GM12878 (cell line): Measurements from ENCODE around the gene ADRB1. TPM values are rescaled to one million over a fixed set of nuclear protein-coding genes. Genes with fewer than 3 reads are reported as not detected.

Experiments
- ATAC-seq: fragments of 200-7000 bp; cut with Tn5 transposase; 3 replicates; pipeline ENCODE4 v1.9.1; 2020; ENCODE audit warnings: mild to moderate bottlenecking, moderate library complexity
- BruUV-seq: library from RNA; stranded (reverse); fragments of 400-500 nt; replicated peaks from 2 replicates; lab custom pipeline; 2021; lab: Mats Ljungman, UMichigan
- CTCF ChIA-PET: fragments of 300-600 bp; sonication (Branson Sonifier 250); formaldehyde crosslinking; extraction: SDS; loops from one replicate; lab custom pipeline; 2021; ENCODE audit warnings: inconsistent platforms; lab: Yijun Ruan, JAX
- POLR2A ChIA-PET: fragments of 350-600 bp; formaldehyde crosslinking; extraction: SDS; loops from one replicate; lab custom pipeline; 2021; ENCODE audit warnings: inconsistent platforms; lab: Charles Lee
- RAD21 ChIA-PET: fragments of 300-600 bp; sonication (Branson Sonifier 250); formaldehyde crosslinking; loops from one replicate; lab custom pipeline; 2023; ENCODE audit warnings: antibody characterized with exemption; ENCODE audit not compliant: unreplicated experiment; lab: Charles Lee
- SMC1A ChIA-PET: fragments of 300-600 bp; sonication (Branson Sonifier 250); formaldehyde crosslinking; loops from one replicate; lab custom pipeline; 2023; ENCODE audit not compliant: unreplicated experiment, uncharacterized antibody; lab: Charles Lee
- DNase-seq: peaks from one replicate; pipeline ENCODE4 v3.0.0-alpha.2; 2011; ENCODE audit warnings: low read depth, low spot score
- FAIRE-seq: peaks from 3 replicates; lab custom pipeline; 2011; peaks lifted over from hg19 to GRCh38; lab: Jason Lieb, UNC
- H2AFZ ChIP-seq: 2 replicates; pipeline ENCODE4 v1.6.0; 2011; ENCODE audit warnings: low read depth, low read length, control low read depth; ENCODE audit not compliant: control insufficient read depth
- H3K27ac ChIP-seq: 2 replicates; pipeline ENCODE4 v1.5.1; 2011; ENCODE audit warnings: control low read depth; ENCODE audit not compliant: control insufficient read depth, insufficient read depth
- H3K27me3 ChIP-seq, 2 experiments: replicated peaks in 1 of 2; 2 replicates each; pipeline versions ENCODE4 v1.6.0 to v1.6.1; 2011; ENCODE audit warnings: low read length in 1 of 2; ENCODE audit not compliant: control insufficient read depth in 2 of 2, insufficient read depth in 2 of 2
- H3K36me3 ChIP-seq, 2 experiments: 2 replicates each; pipeline ENCODE4 v1.5.1; 2011; ENCODE audit warnings: low read length in 1 of 2; ENCODE audit not compliant: control insufficient read depth in 2 of 2, insufficient read depth in 2 of 2
- H3K4me1 ChIP-seq: 2 replicates; pipeline ENCODE4 v1.6.1; 2011; ENCODE audit warnings: mild to moderate bottlenecking, low read length, moderate library complexity, mixed read lengths; ENCODE audit not compliant: control insufficient read depth, insufficient read depth
- H3K4me2 ChIP-seq: 2 replicates; pipeline ENCODE4 v1.6.0; 2011; ENCODE audit warnings: control low read depth; ENCODE audit not compliant: control insufficient read depth, insufficient read depth
- H3K4me3 ChIP-seq: fragments of 200-600 bp; sonication (generic); 2 replicates; pipeline ENCODE4 v1.5.1; 2016
- H3K79me2 ChIP-seq: 2 replicates; pipeline ENCODE4 v1.6.0; 2011; ENCODE audit warnings: low read length; ENCODE audit not compliant: control insufficient read depth, insufficient read depth
- H3K9ac ChIP-seq: 2 replicates; pipeline ENCODE4 v1.8.0; 2011; ENCODE audit warnings: low read length, control low read depth, mixed read lengths; ENCODE audit not compliant: control insufficient read depth, insufficient read depth
- H3K9me3 ChIP-seq: replicated peaks from 3 replicates; pipeline ENCODE4 v1.5.1; 2011; ENCODE audit warnings: mild to moderate bottlenecking, low read length; ENCODE audit not compliant: control insufficient read depth, insufficient read depth
- H4K20me1 ChIP-seq: 2 replicates; pipeline ENCODE4 v1.6.0; 2011; ENCODE audit not compliant: control insufficient read depth, insufficient read depth
- ATF7 ChIP-seq: fragments of 450-650 bp; IDR thresholded peaks from 2 replicates; pipeline ENCODE4 v1.6.1; 2016; ENCODE audit warnings: low read depth, mild to moderate bottlenecking
- CREM ChIP-seq: IDR thresholded peaks from 2 replicates; pipeline ENCODE4 v1.6.1; 2014; ENCODE audit warnings: antibody characterized with exemption, low read depth
- ELK1 ChIP-seq: IDR thresholded peaks from 2 replicates; pipeline ENCODE4 v1.6.1; 2012; ENCODE audit warnings: low read depth, low read length, improper control_type of control experiment
- IKZF2 ChIP-seq, 2 experiments: fragments of 450-650 bp; IDR thresholded peaks; 2 replicates each; pipeline ENCODE4 v1.6.1; 2017; ENCODE audit warnings: mild to moderate bottlenecking in 2 of 2, moderate library complexity in 2 of 2
- MYB ChIP-seq: fragments of 150-350 bp; IDR thresholded peaks from 2 replicates; pipeline ENCODE4 v1.6.1; 2014; ENCODE audit warnings: mild to moderate bottlenecking, low read depth, low read length, borderline replicate concordance
- NR2C1 ChIP-seq: fragments of 450-650 bp; IDR thresholded peaks from 2 replicates; pipeline ENCODE4 v1.6.1; 2017; ENCODE audit warnings: antibody characterized with exemption, mild to moderate bottlenecking, moderate library complexity
- NR2F1 ChIP-seq: fragments of 450-650 bp; conservative IDR thresholded peaks from 2 replicates; pipeline ENCODE4 v1.6.1; 2017; ENCODE audit warnings: mild to moderate bottlenecking
- PKNOX1 ChIP-seq: fragments of 450-650 bp; IDR thresholded peaks from 2 replicates; pipeline ENCODE4 v1.6.1; 2016; ENCODE audit warnings: mild to moderate bottlenecking
- SIN3A ChIP-seq: IDR thresholded peaks from 2 replicates; pipeline ENCODE4 v1.6.1; 2012; ENCODE audit warnings: low read depth, low read length, improper control_type of control experiment
- SPI1 ChIP-seq: IDR thresholded peaks from 2 replicates; pipeline ENCODE4 v1.6.1; 2011; ENCODE audit warnings: low read depth, mild to moderate bottlenecking, low read length, moderate library complexity, borderline replicate concordance; ENCODE audit not compliant: insufficient read depth
- TARDBP ChIP-seq: IDR thresholded peaks from 2 replicates; pipeline ENCODE4 v1.6.1; 2016; ENCODE audit warnings: borderline replicate concordance
- TCF7 ChIP-seq: IDR thresholded peaks from 2 replicates; pipeline ENCODE4 v1.6.1; 2014; ENCODE audit warnings: antibody characterized with exemption, borderline replicate concordance
- ZNF384 ChIP-seq: IDR thresholded peaks from 2 replicates; pipeline ENCODE4 v1.6.1; 2012; ENCODE audit warnings: low read depth, mild to moderate bottlenecking, low read length, improper control_type of control experiment, borderline replicate concordance
- WGBS: methylation state at CpG from one replicate; pipeline ENCODE4 v1.1.6; 2016; ENCODE audit warnings: low lambda C conversion rate; ENCODE audit not compliant: insufficient replicate concordance, insufficient coverage; ENCODE audit errors: missing lambda C conversion rate; 5-methylcytosine and 5-hydroxymethylcytosine counted together
- in situ Hi-C: fragments of 300-500 bp; cut with MboI; formaldehyde crosslinking; loops from 9 replicates; pipeline ENCODE4 v1.14.3; 2018; ENCODE audit warnings: mixed read lengths
- intact Hi-C: fragments of 100-400 bp; cut with micrococcal nuclease; formaldehyde crosslinking; loops from one replicate; pipeline ENCODE4 v1.14.2; 2022; ENCODE audit not compliant: unreplicated experiment
- polyA plus RNA-seq, 11 experiments: library from polyadenylated mRNA; depleted of rRNA in 4 of 11; unstranded in 6 of 11; stranded (reverse) in 5 of 11; fragments of >200 nt; fragmentation: Nextera tagmentation in 4 of 11; fragmentation: Illumina TruSeq in 1 of 11; extraction: Ambion mirVana in 4 of 11; extraction: Trizol in 1 of 11; gene quantifications; 1 replicate in 1 of 11; 2 replicates in 10 of 11; pipeline versions ENCODE4 v1.2.1 to v1.2.3, GENCODE V29; 2011 to 2016; ENCODE audit warnings: inconsistent platforms in 2 of 11, missing spikeins in 2 of 11, low read depth in 1 of 11
- total RNA-seq, 4 experiments: library from RNA; depleted of rRNA in 3 of 4; stranded (reverse); fragments of >200 nt in 3 of 4; fragmentation: Illumina TruSeq in 1 of 4; extraction: Trizol in 1 of 4; gene quantifications; 2 replicates each; pipeline versions ENCODE4 v1.2.1 to v1.2.3, GENCODE V29; 2013 to 2021
- TF ChIP-seq, protein P1 (sequence below): fragments of 450-650 bp; conservative IDR thresholded peaks from 2 replicates; pipeline ENCODE4 v1.6.1; 2017; ENCODE audit warnings: mild to moderate bottlenecking, moderate library complexity

Gene ADRB1
- total and polyA plus RNA-seq, 10 of the 15 experiments (the other 5 are each of a cell fraction or from before 2014, with no cell fraction given), result 0.26 to 4.5 (median 1.1) TPM

DNA sequence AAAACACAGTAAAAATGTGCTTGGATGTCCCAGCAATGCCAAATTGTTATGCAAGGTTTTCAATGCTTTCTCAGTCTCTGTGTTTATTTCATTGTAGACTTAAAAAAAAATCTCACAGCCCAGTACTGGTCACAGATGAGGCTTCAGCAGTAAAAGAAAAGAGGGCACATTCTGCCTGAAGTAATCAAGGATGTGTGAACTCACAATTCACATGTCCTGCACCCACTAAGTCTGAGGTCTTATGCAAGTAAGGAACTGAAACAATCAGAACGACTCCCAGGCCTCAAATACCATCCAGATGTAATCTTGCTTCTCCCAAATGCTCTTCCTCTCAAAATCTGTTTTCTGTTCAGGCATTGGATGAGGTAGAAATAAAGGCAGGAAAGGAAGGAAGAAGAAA, 33.7 kb downstream of the ADRB1 start:
- H3K9me3 ChIP-seq, result peaks cover 1% of the 10 kb centered on the region; the same call in 1 of the 3 replicates
- H4K20me1 ChIP-seq, result no peaks in the 10 kb centered on the region
- DNase-seq (no peak), FAIRE-seq (no peak), ATAC-seq (peak; percentile 48; the same call in 2 of the 3 replicates)
- RAD21 ChIA-PET, result interaction anchor here (1.2 kb wide), 1 partner anchor 24 kb away, joined by 5 read pairs; no protein-coding TSS in a partner anchor
- no peak overlapping the region for H3K4me3 ChIP-seq
- H3K9ac ChIP-seq, result no peak overlapping the region
- SMC1A ChIA-PET, result interaction anchor here (2.2 to 2.3 kb wide), 2 partner anchors 53 to 95 kb away, joined by 6 to 7 read pairs; no protein-coding TSS in a partner anchor
- intact Hi-C loops (no loop called here), in situ Hi-C loops (no loop called here)
- POLR2A ChIA-PET, result no interaction called here
- peaks cover 3% of the 10 kb centered on the region for H3K4me1 ChIP-seq
- WGBS, result 4% methylated on average over 1 of the region's 1 CpG
- H2AFZ ChIP-seq, result no peak overlapping the region
- CTCF ChIA-PET, result interaction anchor here (1.1 kb wide), 1 partner anchor 49 kb away, joined by 3 read pairs; no protein-coding TSS in a partner anchor
- no peaks in the 10 kb centered on the region for H3K36me3 ChIP-seq
- BruUV-seq, result no TSS peak
- no peaks in the 10 kb centered on the region for H3K79me2 ChIP-seq
- H3K4me2 ChIP-seq, result no peak overlapping the region
- H3K27me3 ChIP-seq, result no peaks in the 10 kb centered on the region
- TF ChIP-seq IKZF2 (IDR thresholded peaks at IDR 0.05) (peak; percentile 49 to 50; a peak in 2 of 4 replicates), TCF7 (no peak), ZNF384 (peak; percentile 24; the same call in 1 of the 2 replicates), SPI1 (peak; percentile 78; the same call in 1 of the 2 replicates), NR2C1 (no peak)
- no peak overlapping the region for H3K27ac ChIP-seq

- RAD21 ChIA-PET, result interaction anchor here (1.2 kb wide), 1 partner anchor 23 kb away, joined by 5 read pairs; no protein-coding TSS in a partner anchor
- BruUV-seq, result no TSS peak
- H3K36me3 ChIP-seq, result no peaks in the 10 kb centered on the region
- FAIRE-seq (no peak), ATAC-seq (peak; percentile 88), DNase-seq (no peak)
- H3K27ac ChIP-seq, result no peak overlapping the region
- no peak overlapping the region for H3K4me3 ChIP-seq
- no peak overlapping the region for H2AFZ ChIP-seq
- intact Hi-C loops (no loop called here), in situ Hi-C loops (no loop called here)
- no peaks in the 10 kb centered on the region for H3K27me3 ChIP-seq
- peaks cover 1% of the 10 kb centered on the region; the same call in 1 of the 3 replicates for H3K9me3 ChIP-seq
- H3K9ac ChIP-seq, result no peak overlapping the region
- H3K4me1 ChIP-seq, result peaks cover 3% of the 10 kb centered on the region
- H3K4me2 ChIP-seq, result no peak overlapping the region
- SMC1A ChIA-PET, result interaction anchor here (2.2 to 2.3 kb wide), 2 partner anchors 53 to 95 kb away, joined by 6 to 7 read pairs; no protein-coding TSS in a partner anchor
- H3K79me2 ChIP-seq, result no peaks in the 10 kb centered on the region
- WGBS, result 78% methylated on average over 8 of the region's 9 CpGs
- no peaks in the 10 kb centered on the region for H4K20me1 ChIP-seq
- CTCF ChIA-PET, result interaction anchor here (1.1 kb wide), 1 partner anchor 50 kb away, joined by 3 read pairs; no protein-coding TSS in a partner anchor
- POLR2A ChIA-PET, result no interaction called here
- TF ChIP-seq NR2F1 (peak; percentile 61), ATF7 (no peak), PKNOX1 (peak; percentile 50; the same call in 1 of the 2 replicates), CREM (no peak), SIN3A (no peak), TARDBP (no peak), MYB (no peak), ELK1 (no peak)
- TF ChIP-seq, protein P1, sequence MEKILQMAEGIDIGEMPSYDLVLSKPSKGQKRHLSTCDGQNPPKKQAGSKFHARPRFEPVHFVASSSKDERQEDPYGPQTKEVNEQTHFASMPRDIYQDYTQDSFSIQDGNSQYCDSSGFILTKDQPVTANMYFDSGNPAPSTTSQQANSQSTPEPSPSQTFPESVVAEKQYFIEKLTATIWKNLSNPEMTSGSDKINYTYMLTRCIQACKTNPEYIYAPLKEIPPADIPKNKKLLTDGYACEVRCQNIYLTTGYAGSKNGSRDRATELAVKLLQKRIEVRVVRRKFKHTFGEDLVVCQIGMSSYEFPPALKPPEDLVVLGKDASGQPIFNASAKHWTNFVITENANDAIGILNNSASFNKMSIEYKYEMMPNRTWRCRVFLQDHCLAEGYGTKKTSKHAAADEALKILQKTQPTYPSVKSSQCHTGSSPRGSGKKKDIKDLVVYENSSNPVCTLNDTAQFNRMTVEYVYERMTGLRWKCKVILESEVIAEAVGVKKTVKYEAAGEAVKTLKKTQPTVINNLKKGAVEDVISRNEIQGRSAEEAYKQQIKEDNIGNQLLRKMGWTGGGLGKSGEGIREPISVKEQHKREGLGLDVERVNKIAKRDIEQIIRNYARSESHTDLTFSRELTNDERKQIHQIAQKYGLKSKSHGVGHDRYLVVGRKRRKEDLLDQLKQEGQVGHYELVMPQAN, result no peak
These were observed 34.2 kb downstream of the ADRB1 start for GRCh38 chr10:114077815-114078219.
